ENCODE results near the gene MYO15B. TPM values are rescaled to one million over a fixed set of nuclear protein-coding genes. Genes with fewer than 3 reads are reported as not detected.

MYO15B gene
- total RNA-seq, 1 experiment from 2014 or later, result 8.0 TPM

DNA sequence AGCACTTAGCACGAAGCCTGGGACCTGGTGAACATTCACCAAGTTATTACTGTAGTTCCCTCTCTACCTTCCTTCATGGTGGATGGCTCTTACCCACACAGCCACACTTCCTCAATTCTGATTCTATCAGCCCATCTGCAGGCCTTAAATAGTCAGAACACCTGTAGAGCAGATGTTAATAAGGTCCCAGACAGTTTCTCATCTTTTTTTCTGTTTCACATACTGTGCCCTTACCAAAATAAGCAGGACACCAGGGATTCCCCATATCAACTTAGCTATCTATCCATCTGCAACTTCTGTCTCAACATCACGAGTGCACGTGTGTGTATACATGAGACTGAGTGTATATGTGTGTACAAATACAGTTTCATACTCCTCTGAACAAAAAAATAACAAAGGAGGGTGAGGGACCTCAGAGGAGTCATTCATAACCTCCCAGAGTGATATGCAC is 76.5 kb downstream of the MYO15B start:
- Histone ChIP-seq H3K79me2 (ENCODE audit: low read length) (peaks cover 38% of the 10 kb centered on the region), H3K36me3 (ENCODE audit: insufficient read depth, low read length) (peaks cover 17% of the 10 kb centered on the region), H2AFZ (ENCODE audit: low read length) (no peak overlapping the region), H3K9ac (ENCODE audit: low read length) (no peak overlapping the region), H3K27ac (ENCODE audit: low read length) (peak overlapping the region; percentile 90), H3K4me1 (ENCODE audit: low read length) (peaks cover 42% of the 10 kb centered on the region), H4K20me1 (ENCODE audit: insufficient read depth, low read depth, low read length) (0 out of 2 replicates have a peak, but pooled peaks cover 4% of the 10 kb centered on the region), H3K27me3 (ENCODE audit: low read length) (no peaks in the 10 kb centered on the region), H3K9me2 (replicated peaks; ENCODE audit: insufficient read depth, low read length) (no peaks in the 10 kb centered on the region), H3K4me3 (ENCODE audit: low read length) (no peak overlapping the region), H3K9me3 (ENCODE audit: low read length) (no peaks in the 10 kb centered on the region), H3K4me2 (ENCODE audit: low read depth, low read length, poor library complexity, severe bottlenecking) (peak overlapping the region; percentile 41)
- peak; percentile 87 for DNase-seq

DNA sequence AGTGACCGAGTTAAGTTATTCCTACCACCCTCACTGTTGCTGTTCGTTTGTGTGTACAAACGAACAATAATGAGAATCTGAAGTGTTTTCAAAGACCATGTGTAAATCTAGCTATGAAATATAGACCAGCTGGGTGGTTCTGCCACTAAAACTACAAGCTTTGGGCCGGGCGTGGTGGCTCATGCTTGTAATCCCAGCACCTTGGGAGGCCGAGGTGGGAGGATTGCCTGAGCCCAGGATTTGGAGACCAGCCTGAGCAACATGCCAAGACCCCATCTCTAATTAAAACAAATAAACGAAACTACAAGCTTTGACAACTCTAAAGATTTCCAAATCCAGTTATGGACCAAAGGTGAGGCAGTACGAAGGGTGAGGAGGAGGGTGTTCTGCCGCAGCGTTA is 78.4 kb downstream of the MYO15B start:
- no peak for DNase-seq
- Histone ChIP-seq H3K79me2 (ENCODE audit: low read length) (peaks cover 56% of the 10 kb centered on the region), H3K9ac (ENCODE audit: low read length) (peak overlapping the region; percentile 80)

DNA sequence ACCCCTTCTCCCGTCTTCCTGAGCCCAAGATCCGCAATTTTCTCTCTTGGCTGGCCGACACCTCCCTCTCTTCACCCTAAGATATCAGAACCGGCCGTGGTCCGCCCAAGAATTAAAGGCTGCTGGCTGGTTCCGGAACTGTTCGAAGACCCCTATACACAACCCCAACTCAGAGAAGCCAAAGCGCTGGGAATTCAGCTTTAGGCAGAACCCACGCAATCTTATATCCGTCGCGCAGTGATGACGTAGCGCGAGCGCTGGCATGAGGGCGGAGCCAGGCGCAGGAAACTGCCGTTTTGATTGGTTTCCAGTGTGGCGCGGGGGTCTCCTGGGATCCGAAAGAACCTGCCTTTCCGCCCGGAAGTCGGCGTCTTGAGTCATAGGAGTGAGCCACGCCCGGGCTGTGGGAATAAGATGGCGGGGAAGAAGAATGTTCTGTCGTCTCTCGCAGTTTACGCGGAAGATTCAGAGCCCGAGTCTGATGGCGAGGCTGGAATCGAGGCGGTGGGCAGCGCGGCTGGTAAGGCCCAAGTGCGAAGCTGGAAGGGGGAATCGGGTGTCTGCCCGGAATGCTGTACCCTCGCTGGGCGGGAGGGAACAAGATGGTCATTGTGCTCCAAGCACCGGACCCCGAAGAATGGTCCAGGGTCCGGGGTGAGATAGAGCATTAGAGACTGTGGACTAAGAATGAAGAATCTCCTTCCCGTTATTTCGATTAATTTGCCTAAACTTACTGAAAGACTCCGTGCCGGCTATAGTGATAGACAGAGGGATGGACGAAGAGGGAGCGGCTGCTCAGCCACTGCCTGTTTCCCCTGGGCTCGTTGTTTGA is 79.6 kb downstream of the MYO15B start, which contains the start of the genes RECQL5 and SAP30BP:
Gene RECQL5, minus strand, starts transcription at position 196 of the 832 bp plus-strand sequence. CDS start 597 bp downstream, outside the sequence.
Gene SAP30BP, plus strand, starts transcription at position 380 of the 832 bp plus-strand sequence. Its CDS starts 35 bp downstream, at position 415.
- Histone ChIP-seq H3K9me3 (ENCODE audit: low read length) (no peaks in the 10 kb centered on the region), H2AFZ (ENCODE audit: low read length) (no peak within 1 kb of the TSS), H3K27ac (ENCODE audit: low read length) (peak within 1 kb of the TSS; percentile 90), H3K4me3 (ENCODE audit: low read length) (peak within 1 kb of the TSS; percentile 90), H4K20me1 (ENCODE audit: insufficient read depth, low read depth, low read length) (0 out of 2 replicates have a peak, but pooled peaks cover 4% of the 10 kb centered on the region), H3K9me2 (replicated peaks; ENCODE audit: insufficient read depth, low read length) (no peaks in the 10 kb centered on the region), H3K27me3 (ENCODE audit: low read length) (no peaks in the 10 kb centered on the region), H3K36me3 (ENCODE audit: insufficient read depth, low read length) (peaks cover 41% of the 10 kb centered on the region), H3K4me1 (ENCODE audit: low read length) (peaks cover 42% of the 10 kb centered on the region), H3K79me2 (ENCODE audit: low read length) (peaks cover 68% of the 10 kb centered on the region), H3K9ac (ENCODE audit: low read length) (peak within 1 kb of the TSS; percentile 82), H3K4me2 (ENCODE audit: low read depth, low read length, poor library complexity, severe bottlenecking) (peak within 1 kb of the TSS; percentile 96)
- peak; percentile 99 for DNase-seq

More for the DNA sequence above, 78.4 kb downstream of the MYO15B start:
- Histone ChIP-seq H3K27ac (ENCODE audit: low read length) (peak overlapping the region; percentile 90), H3K4me1 (ENCODE audit: low read length) (peaks cover 42% of the 10 kb centered on the region), H3K9me3 (ENCODE audit: low read length) (no peaks in the 10 kb centered on the region), H3K4me2 (ENCODE audit: low read depth, low read length, poor library complexity, severe bottlenecking) (peak overlapping the region; percentile 79), H3K9me2 (replicated peaks; ENCODE audit: insufficient read depth, low read length) (no peaks in the 10 kb centered on the region), H4K20me1 (ENCODE audit: insufficient read depth, low read depth, low read length) (0 out of 2 replicates have a peak, but pooled peaks cover 4% of the 10 kb centered on the region), H2AFZ (ENCODE audit: low read length) (no peak overlapping the region), H3K36me3 (ENCODE audit: insufficient read depth, low read length) (peaks cover 30% of the 10 kb centered on the region), H3K27me3 (ENCODE audit: low read length) (no peaks in the 10 kb centered on the region), H3K4me3 (ENCODE audit: low read length) (peak overlapping the region; percentile 90)

DNA sequence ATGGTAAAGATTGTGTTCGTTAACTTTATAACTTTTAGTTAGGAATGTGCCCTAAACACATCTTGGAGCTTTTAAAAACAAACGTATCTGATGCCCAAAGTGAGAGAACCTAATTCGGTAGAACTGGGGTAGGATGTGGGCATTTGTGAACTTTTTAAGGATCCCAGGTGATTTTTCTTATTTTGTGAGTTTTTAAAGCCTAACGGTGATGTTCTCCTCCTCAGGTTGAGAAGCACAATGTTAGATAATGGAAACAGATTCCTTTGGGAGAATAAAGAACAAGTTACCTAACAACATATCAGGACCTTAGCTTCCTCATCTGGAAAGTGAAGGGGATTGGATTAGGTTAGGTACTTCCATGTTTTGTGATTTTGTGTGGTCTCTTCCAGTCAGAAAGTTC is 80.2 kb downstream of the MYO15B start:
- Histone ChIP-seq H2AFZ (ENCODE audit: low read length) (no peak overlapping the region), H3K36me3 (ENCODE audit: insufficient read depth, low read length) (peaks cover 39% of the 10 kb centered on the region), H3K4me1 (ENCODE audit: low read length) (peaks cover 42% of the 10 kb centered on the region), H3K9me3 (ENCODE audit: low read length) (no peaks in the 10 kb centered on the region), H3K79me2 (ENCODE audit: low read length) (peaks cover 67% of the 10 kb centered on the region), H3K27me3 (ENCODE audit: low read length) (no peaks in the 10 kb centered on the region), H3K9ac (ENCODE audit: low read length) (peak overlapping the region; percentile 82), H3K27ac (ENCODE audit: low read length) (peak overlapping the region; percentile 9; the same call in 1 of the 2 replicates), H3K4me3 (ENCODE audit: low read length) (peak overlapping the region; percentile 90), H4K20me1 (ENCODE audit: insufficient read depth, low read depth, low read length) (0 out of 2 replicates have a peak, but pooled peaks cover 4% of the 10 kb centered on the region), H3K9me2 (replicated peaks; ENCODE audit: insufficient read depth, low read length) (no peaks in the 10 kb centered on the region), H3K4me2 (ENCODE audit: low read depth, low read length, poor library complexity, severe bottlenecking) (peak overlapping the region; percentile 96)
- no peak for DNase-seq

DNA sequence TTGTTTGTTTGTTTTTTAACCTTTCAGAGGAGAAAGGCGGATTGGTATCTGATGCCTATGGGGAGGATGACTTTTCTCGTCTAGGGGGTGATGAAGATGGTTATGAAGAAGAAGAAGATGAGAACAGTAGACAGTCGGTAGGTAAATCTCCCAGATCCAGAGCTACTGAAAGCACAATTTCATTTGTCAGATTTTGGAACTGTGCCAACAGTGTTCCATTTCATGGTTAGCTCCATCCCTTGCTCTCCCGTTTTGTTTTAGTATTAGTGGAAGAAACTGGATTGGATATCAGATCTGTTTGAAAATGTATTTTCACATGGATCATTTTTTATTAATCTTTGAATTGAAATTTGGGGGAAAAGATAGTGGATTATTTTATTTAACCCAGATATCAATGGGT is 80.9 kb downstream of the MYO15B start:
- peaks cover 40% of the 10 kb centered on the region for H3K4me1 ChIP-seq (ENCODE audit: low read length)
- no peaks in the 10 kb centered on the region for H3K9me2 ChIP-seq (replicated peaks; ENCODE audit: insufficient read depth, low read length)
- peak overlapping the region; percentile 9; the same call in 1 of the 2 replicates for H3K27ac ChIP-seq (ENCODE audit: low read length)
- peaks cover 39% of the 10 kb centered on the region for H3K36me3 ChIP-seq (ENCODE audit: insufficient read depth, low read length)
- 0 out of 2 replicates have a peak, but pooled peaks cover 4% of the 10 kb centered on the region for H4K20me1 ChIP-seq (ENCODE audit: insufficient read depth, low read depth, low read length)
- H2AFZ ChIP-seq (ENCODE audit: low read length), result no peak overlapping the region
- H3K4me2 ChIP-seq (ENCODE audit: low read depth, low read length, poor library complexity, severe bottlenecking), result peak overlapping the region; percentile 96
- no peak for DNase-seq
- no peaks in the 10 kb centered on the region for H3K9me3 ChIP-seq (ENCODE audit: low read length)
- peak overlapping the region; percentile 82 for H3K9ac ChIP-seq (ENCODE audit: low read length)
- H3K27me3 ChIP-seq (ENCODE audit: low read length), result no peaks in the 10 kb centered on the region
- peak overlapping the region; percentile 90 for H3K4me3 ChIP-seq (ENCODE audit: low read length)
- H3K79me2 ChIP-seq (ENCODE audit: low read length), result peaks cover 65% of the 10 kb centered on the region

DNA sequence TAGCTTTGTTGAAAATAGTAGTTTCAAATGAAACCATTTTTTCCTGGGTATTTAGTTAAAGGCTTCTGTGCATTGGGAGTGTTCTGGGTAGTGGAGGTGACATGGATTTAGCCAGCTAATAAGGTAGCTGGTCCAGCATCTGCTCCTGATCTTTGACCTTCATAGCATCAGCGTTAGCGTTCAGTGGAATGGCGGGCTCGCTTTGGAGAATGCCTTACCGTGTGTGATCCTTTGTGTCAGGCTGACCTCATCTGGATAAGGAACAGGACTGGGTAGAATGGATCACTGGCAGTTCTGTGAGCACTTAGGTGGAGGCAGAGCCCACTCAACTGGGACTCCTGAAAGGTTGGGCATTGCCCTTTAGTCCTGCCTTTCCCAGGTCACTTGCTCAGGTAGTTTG is 83.3 kb downstream of the MYO15B start:
- no peak overlapping the region for H3K27ac ChIP-seq (ENCODE audit: low read length)
- no peaks in the 10 kb centered on the region for H3K27me3 ChIP-seq (ENCODE audit: low read length)
- H3K79me2 ChIP-seq (ENCODE audit: low read length), result peaks cover 73% of the 10 kb centered on the region
- no peak overlapping the region for H3K4me3 ChIP-seq (ENCODE audit: low read length)
- no peak for DNase-seq
- H3K4me2 ChIP-seq (ENCODE audit: low read depth, low read length, poor library complexity, severe bottlenecking), result no peak overlapping the region
- H3K4me1 ChIP-seq (ENCODE audit: low read length), result peaks cover 19% of the 10 kb centered on the region
- H4K20me1 ChIP-seq (ENCODE audit: insufficient read depth, low read depth, low read length), result 0 out of 2 replicates have a peak, but pooled peaks cover 4% of the 10 kb centered on the region
- H3K9me2 ChIP-seq (replicated peaks; ENCODE audit: insufficient read depth, low read length), result no peaks in the 10 kb centered on the region
- H2AFZ ChIP-seq (ENCODE audit: low read length), result no peak overlapping the region
- H3K9me3 ChIP-seq (ENCODE audit: low read length), result no peaks in the 10 kb centered on the region
- no peak overlapping the region for H3K9ac ChIP-seq (ENCODE audit: low read length)
- H3K36me3 ChIP-seq (ENCODE audit: insufficient read depth, low read length), result peaks cover 45% of the 10 kb centered on the region; the same call in 1 of the 2 replicates

DNA sequence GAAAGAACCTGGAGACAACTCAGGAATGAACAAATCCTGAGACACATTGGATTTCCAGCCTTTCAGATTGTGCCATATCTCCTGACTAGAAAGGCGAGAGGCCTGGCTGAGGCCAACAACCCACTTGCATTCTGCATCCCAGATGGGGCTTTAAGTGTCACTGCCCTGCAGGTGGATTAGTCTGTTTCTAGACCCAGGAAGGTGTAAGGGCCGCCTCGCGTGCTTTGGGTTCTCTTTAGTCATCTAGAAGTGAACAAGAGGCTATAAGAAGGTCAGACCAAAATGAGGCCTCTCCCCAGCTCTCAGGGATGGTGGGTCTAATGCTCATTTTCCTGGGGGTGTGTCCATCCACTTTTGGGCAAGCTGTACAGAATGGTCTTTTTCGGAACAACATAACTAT is 84.4 kb downstream of the MYO15B start:
- Histone ChIP-seq H3K27me3 (ENCODE audit: low read length) (no peaks in the 10 kb centered on the region), H3K36me3 (ENCODE audit: insufficient read depth, low read length) (peaks cover 49% of the 10 kb centered on the region; the same call in 1 of the 2 replicates), H3K4me3 (ENCODE audit: low read length) (no peak overlapping the region), H3K4me2 (ENCODE audit: low read depth, low read length, poor library complexity, severe bottlenecking) (no peak overlapping the region), H3K9me3 (ENCODE audit: low read length) (no peaks in the 10 kb centered on the region), H3K9me2 (replicated peaks; ENCODE audit: insufficient read depth, low read length) (no peaks in the 10 kb centered on the region), H2AFZ (ENCODE audit: low read length) (no peak overlapping the region), H3K9ac (ENCODE audit: low read length) (no peak overlapping the region), H3K4me1 (ENCODE audit: low read length) (peaks cover 12% of the 10 kb centered on the region), H3K27ac (ENCODE audit: low read length) (no peak overlapping the region), H4K20me1 (ENCODE audit: insufficient read depth, low read depth, low read length) (0 out of 2 replicates have a peak, but pooled peaks cover 4% of the 10 kb centered on the region), H3K79me2 (ENCODE audit: low read length) (peaks cover 72% of the 10 kb centered on the region)
- DNase-seq, result no peak

DNA sequence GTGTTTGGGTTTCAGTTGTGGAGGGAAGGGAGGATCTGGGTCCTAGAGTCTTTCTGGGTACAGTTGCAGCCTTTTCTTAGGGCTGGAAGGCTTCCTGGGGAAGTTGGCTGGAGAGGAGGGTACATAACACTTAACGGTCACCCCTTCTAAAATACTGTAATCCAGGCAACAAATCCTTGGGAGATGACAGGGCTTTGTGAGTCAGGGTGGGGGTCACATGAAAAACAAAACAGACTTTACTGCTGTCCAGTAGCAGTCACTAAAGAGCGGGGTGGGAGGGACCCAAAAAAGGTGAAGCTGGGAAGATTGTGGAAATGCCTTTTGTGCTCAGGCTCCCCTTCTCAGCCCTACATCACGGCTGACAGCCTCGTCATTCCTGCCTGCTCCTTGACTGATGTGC is 85.9 kb downstream of the MYO15B start:
- peaks cover 49% of the 10 kb centered on the region; the same call in 1 of the 2 replicates for H3K36me3 ChIP-seq (ENCODE audit: insufficient read depth, low read length)
- H3K27me3 ChIP-seq (ENCODE audit: low read length), result no peaks in the 10 kb centered on the region
- H3K4me3 ChIP-seq (ENCODE audit: low read length), result no peak overlapping the region
- no peak overlapping the region for H3K4me2 ChIP-seq (ENCODE audit: low read depth, low read length, poor library complexity, severe bottlenecking)
- peaks cover 70% of the 10 kb centered on the region for H3K79me2 ChIP-seq (ENCODE audit: low read length)
- H3K27ac ChIP-seq (ENCODE audit: low read length), result no peak overlapping the region
- H2AFZ ChIP-seq (ENCODE audit: low read length), result no peak overlapping the region
- no peaks in the 10 kb centered on the region for H3K9me3 ChIP-seq (ENCODE audit: low read length)
- no peak overlapping the region for H3K9ac ChIP-seq (ENCODE audit: low read length)
- no peak for DNase-seq
- no peaks in the 10 kb centered on the region for H3K9me2 ChIP-seq (replicated peaks; ENCODE audit: insufficient read depth, low read length)
- H4K20me1 ChIP-seq (ENCODE audit: insufficient read depth, low read depth, low read length), result no peaks in the 10 kb centered on the region
- H3K4me1 ChIP-seq (ENCODE audit: low read length), result peaks cover 4% of the 10 kb centered on the region
